ENCODE data around the gene TWNK. TPM values are rescaled to one million over a fixed set of nuclear protein-coding genes. Genes with fewer than 3 reads are reported as not detected.
"Not testable (repeated sequence)": the region's sequence is repeated elsewhere in the genome, so short reads cannot be mapped to it uniquely, and the experiment has no call there.

TWNK gene
- total RNA-seq, 1 experiment from 2014 or later = 10.7 TPM

DNA sequence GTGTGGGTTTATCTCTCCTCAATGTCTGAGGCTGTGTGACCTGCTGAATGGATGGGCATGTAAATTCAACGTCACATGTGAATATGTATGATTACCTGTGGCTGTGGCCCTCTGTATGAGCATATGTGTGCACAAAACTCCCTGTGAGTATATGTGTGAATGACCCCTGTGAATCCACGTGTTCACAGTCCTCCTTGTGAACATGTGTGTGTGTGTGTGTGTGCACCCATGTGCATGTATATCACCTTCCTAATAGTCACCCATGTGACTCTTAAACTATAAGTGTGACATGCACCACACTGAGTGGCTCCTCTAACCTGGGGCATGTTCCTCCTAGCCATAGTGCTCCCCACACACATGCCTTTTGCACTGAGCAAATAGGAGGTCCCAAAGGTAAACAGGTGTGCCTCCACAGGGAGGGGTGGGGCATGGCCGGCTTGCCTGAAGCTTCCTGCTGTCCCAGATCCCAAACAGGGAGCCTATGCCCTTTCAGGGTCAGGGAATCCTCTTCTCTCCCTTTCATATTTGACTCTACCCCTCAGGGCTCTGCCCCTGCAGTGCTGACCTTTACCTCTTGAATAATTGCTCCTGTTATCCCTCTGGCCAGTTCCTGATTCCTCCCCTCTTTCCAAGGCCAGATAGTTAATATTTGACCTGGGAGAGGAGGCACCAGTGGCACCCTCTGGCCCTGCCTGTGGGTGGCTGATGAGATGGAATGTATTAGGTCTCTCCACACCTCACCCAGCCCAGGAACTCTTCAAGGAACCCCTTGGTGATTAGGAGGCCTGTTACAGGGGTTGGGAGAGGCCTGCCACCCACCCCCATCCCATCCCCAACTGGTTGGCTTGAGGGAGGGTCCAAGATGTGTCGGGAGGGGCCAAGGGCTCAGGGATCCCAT lies 16.2 kb upstream of the TWNK start:
- in situ Hi-C loops (cut with HindIII; ENCODE audit: low pct_unique_long_range_greater_than_20kb, low sequenced_read_pairs) = no loop called here
- peak; percentile 56 for DNase-seq (ENCODE audit: low read depth)

- in situ Hi-C loops (cut with HindIII; ENCODE audit: low pct_unique_long_range_greater_than_20kb, low sequenced_read_pairs) = no loop called here
Observed at GRCh38 chr10:100972115-100972903, 15.0 kb upstream of the TWNK start.

GRCh38 chr10:100972904-100973535 lies 14.3 kb upstream of the TWNK start:
- no peak for DNase-seq (ENCODE audit: low read depth)
- in situ Hi-C loops (cut with HindIII; ENCODE audit: low pct_unique_long_range_greater_than_20kb, low sequenced_read_pairs) = no loop called here

More at GRCh38 chr10:100972115-100972903, 15.0 kb upstream of the TWNK start:
- no peak for DNase-seq (ENCODE audit: low read depth)

- in situ Hi-C loops (cut with HindIII; ENCODE audit: low pct_unique_long_range_greater_than_20kb, low sequenced_read_pairs); DNase-seq (ENCODE audit: low read depth): not testable (repeated sequence)
Observed at GRCh38 chr10:100975397-100975796, 11.9 kb upstream of the TWNK start.

DNA sequence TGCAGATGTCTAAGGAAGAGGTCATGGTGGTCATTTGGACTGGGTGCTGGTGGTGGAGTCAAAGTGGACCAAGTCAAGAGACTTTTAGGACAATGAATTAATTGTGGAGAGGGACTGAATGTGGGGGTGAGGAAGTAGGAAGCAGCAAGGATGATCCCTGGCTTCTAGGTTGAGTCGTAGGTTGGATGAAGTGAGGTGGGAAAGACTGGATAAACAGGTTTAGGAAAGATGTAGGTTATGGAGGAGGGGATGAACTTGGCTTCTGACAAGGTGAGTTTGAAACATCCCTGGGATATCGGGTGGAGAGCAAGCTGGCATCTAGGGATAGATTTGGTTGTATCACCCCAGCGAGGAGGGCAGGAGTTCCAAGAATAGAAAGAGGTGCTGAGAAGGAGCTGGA lies 10.4 kb upstream of the TWNK start:
- DNase-seq (ENCODE audit: low read depth) = no peak
- in situ Hi-C loops (cut with HindIII; ENCODE audit: low pct_unique_long_range_greater_than_20kb, low sequenced_read_pairs) = no loop called here

DNA sequence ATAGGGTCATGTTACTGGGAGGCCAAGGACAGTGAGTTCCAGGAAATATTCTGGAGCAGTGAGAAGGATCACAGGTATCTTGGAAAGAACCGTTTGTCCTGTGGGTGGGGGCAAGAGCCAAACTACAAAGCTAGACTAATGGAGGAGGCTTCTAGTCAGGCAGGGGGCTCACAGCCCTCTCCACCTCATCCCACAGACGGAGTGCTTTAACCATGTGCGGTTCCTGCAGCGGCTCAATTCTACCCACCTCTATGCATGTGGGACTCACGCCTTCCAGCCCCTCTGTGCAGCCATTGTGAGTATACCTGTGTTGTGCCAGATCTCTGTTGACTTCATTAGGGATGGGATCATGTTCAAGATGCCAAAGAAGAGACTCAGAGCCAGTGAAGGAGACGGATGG lies 9.9 kb upstream of the TWNK start:
- in situ Hi-C loops (cut with HindIII; ENCODE audit: low pct_unique_long_range_greater_than_20kb, low sequenced_read_pairs) = no loop called here
- DNase-seq (ENCODE audit: low read depth) = no peak

- in situ Hi-C loops (cut with HindIII; ENCODE audit: low pct_unique_long_range_greater_than_20kb, low sequenced_read_pairs) = no loop called here
- no peak for DNase-seq (ENCODE audit: low read depth)
Observed at GRCh38 chr10:100978121-100978900, 9.0 kb upstream of the TWNK start.

DNA sequence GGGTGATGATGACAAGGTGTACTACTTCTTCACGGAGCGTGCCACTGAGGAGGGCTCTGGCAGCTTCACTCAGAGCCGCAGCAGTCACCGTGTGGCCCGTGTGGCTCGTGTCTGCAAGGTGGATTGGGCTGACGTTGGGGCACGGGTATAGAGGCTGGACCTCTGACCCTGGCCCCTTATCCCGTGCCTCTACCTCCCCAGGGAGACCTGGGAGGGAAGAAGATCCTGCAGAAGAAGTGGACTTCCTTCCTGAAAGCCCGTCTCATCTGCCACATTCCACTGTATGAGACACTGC lies 8.5 kb upstream of the TWNK start:
- in situ Hi-C loops (cut with HindIII; ENCODE audit: low pct_unique_long_range_greater_than_20kb, low sequenced_read_pairs) = no loop called here

DNA sequence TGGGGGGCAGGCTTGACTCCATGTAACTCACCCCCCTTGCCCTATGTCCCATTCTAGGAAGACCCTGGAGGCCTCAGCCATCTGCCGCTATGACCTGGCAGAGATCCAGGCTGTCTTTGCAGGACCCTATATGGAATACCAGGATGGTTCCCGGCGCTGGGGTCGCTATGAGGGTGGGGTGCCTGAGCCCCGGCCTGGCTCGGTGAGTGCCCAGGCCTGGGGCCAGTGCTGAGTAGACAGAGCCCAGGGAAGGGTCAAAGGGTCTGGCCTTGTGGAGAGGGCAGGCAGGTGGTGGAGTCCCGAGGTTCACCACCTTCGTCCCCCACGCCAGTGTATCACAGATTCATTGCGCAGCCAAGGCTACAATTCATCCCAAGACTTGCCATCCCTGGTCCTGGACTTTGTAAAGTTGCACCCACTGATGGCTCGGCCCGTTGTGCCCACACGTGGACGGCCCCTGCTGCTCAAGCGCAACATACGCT lies 7.5 kb upstream of the TWNK start:
- in situ Hi-C loops (cut with HindIII; ENCODE audit: low pct_unique_long_range_greater_than_20kb, low sequenced_read_pairs) = no loop called here
- no peak for DNase-seq (ENCODE audit: low read depth)

More for the DNA sequence above, 8.5 kb upstream of the TWNK start:
- DNase-seq (ENCODE audit: low read depth) = no peak

DNA sequence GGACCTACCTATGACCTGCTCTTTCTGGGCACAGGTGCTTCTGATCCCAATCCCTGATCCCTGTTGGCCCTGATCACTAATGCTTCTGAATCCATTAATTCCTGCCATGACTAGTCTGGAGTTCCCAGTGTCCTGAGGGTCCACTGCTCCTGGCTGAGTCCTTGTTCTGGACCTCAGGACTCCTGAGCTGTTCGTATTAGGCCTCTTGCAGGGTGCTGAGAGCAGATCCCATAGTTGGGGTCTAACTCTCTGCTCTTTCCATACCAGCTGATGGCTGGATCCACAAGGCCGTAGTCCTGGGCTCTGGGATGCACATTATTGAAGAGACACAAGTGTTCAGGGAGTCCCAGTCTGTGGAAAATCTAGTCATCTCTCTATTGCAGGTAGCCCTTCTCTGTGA lies 7.0 kb upstream of the TWNK start:
- in situ Hi-C loops (cut with HindIII; ENCODE audit: low pct_unique_long_range_greater_than_20kb, low sequenced_read_pairs) = no loop called here
- DNase-seq (ENCODE audit: low read depth) = no peak

DNA sequence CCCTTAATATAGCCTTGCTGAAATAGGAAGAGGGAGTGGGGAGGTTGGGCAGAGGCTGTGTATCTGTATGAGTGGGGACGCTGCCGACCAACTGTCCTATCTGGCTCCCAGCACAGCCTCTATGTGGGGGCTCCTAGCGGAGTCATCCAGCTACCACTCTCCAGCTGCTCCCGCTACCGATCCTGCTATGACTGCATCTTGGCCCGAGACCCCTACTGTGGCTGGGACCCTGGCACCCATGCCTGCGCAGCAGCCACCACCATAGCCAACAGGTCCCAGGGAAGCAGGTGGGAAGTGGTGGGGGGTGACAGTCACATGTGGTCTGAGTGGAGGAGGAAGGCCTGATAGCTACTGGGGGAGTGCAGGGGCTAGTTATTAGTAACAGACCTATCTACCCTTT lies 6.6 kb upstream of the TWNK start:
- no peak for DNase-seq (ENCODE audit: low read depth)
- in situ Hi-C loops (cut with HindIII; ENCODE audit: low pct_unique_long_range_greater_than_20kb, low sequenced_read_pairs) = no loop called here

- no peak for DNase-seq (ENCODE audit: low read depth)
- in situ Hi-C loops (cut with HindIII; ENCODE audit: low pct_unique_long_range_greater_than_20kb, low sequenced_read_pairs) = no loop called here
Observed at GRCh38 chr10:100981178-100981772, 6.1 kb upstream of the TWNK start.

DNA sequence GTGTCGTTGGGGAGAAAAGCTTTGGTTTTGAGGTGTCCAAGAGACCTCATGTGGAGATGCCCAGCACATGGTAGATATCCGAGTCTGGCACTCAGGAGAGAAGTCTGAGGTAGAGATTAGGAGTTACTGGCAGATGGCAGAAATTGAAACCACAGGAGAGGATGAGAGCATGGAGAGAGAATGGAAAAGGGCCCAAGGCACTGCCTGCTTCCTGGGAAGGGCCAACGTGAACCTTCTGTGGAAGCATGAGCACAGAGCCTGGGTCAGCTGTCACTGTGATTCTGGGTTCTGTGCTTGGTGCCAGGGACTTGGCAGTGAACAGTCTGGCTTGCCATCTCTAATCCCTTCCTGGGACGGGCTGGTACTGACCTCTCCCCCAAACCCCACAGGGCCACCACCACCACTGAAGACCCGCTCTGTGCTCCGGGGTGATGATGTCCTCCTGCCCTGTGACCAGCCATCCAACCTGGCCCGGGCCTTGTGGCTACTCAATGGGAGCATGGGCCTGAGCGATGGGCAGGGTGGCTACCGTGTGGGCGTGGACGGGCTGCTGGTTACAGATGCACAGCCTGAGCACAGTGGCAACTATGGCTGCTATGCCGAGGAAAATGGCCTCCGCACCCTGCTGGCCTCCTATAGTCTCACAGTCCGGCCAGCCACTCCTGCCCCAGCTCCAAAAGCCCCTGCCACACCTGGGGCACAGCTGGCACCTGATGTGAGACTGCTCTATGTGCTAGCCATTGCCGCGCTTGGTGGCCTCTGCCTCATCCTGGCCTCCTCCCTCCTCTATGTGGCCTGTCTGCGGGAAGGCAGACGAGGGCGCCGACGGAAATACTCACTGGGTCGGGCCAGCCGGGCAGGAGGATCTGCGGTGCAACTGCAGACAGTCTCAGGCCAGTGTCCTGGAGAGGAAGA lies 4.2 kb upstream of the TWNK start:
- in situ Hi-C loops (cut with HindIII; ENCODE audit: low pct_unique_long_range_greater_than_20kb, low sequenced_read_pairs) = no loop called here
- DNase-seq (ENCODE audit: low read depth) = no peak

DNA sequence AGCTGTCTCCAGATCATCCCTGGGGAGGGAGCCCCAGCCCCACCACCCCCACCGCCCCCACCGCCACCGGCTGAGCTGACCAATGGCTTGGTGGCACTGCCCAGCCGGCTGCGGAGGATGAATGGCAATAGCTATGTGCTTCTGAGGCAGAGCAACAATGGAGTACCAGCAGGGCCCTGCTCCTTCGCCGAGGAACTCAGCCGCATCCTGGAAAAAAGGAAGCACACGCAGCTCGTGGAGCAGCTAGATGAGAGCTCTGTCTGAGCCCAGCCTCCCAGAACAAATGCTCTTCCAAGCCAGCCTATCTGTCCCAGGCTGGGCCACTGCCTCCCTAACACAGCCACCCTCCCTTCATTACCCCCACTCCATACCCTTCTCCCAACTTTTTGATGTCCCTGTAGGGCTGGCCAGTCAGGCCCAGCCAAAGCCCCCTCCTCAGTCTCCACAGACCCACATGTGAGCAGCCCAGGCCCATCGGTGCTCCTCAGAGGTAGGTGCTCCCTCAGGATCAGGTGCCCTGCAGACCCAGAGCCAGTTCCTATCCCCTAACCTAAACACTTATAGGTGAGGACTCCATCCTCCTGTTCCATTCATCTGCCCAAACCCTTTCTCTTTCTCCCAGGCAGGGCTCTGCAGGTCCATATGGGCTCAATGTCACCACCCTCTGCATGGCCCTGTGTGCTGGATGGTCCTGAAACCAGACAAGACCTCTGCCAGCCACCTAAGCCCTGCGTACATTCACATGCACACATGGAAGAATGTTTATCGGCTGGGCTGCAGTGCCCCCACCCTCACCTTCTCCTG lies 3.3 kb upstream of the TWNK start:
- no peak for DNase-seq (ENCODE audit: low read depth)
- in situ Hi-C loops (cut with HindIII; ENCODE audit: low pct_unique_long_range_greater_than_20kb, low sequenced_read_pairs) = no loop called here

DNA sequence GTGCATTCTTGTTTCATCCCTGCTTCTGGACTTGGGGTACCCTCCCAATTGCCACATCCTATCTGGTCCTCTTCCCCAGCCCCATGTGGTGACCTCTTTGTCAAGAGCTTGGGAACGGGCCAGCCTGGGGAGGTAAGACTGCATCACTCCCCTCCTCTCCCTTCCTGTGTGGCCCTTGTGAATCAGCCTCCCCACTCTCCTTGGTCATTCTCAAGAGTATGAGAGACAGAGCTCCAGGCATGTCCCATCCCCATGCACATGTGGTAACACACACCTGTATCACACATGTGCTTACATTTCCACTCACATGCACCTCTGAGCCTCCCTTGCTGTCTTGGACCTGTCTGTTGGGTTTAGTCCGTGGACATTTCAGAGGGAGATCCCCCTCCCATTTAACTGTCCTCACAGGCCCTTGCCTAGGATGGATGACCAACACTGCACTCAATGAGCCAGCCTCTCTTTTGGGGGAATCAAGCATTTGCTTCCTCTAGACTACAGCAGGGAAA lies 2.6 kb upstream of the TWNK start:
- in situ Hi-C loops (cut with HindIII; ENCODE audit: low pct_unique_long_range_greater_than_20kb, low sequenced_read_pairs) = no loop called here
- no peak for DNase-seq (ENCODE audit: low read depth)

GRCh38 chr10:100985336-100985735 lies 2.0 kb upstream of the TWNK start:
- DNase-seq (ENCODE audit: low read depth) = no peak
- in situ Hi-C loops (cut with HindIII; ENCODE audit: low pct_unique_long_range_greater_than_20kb, low sequenced_read_pairs) = no loop called here
